Fibroblast of lung (primary cell): Measurements from ENCODE around the gene FOXS1.

Source experiments
- CTCF ChIP-seq, 2 donors: IDR thresholded peaks in 1 of 2; conservative IDR thresholded peaks in 1 of 2; 1 replicate in 1 of 2; 2 replicates in 1 of 2; pipeline ENCODE4 v1.5.1; 2011 to 2012; ENCODE audit warnings: low read length in 2 of 2, control low read depth in 1 of 2, inconsistent platforms in 1 of 2, low read depth in 1 of 2, mild to moderate bottlenecking in 1 of 2
- EZH2 ChIP-seq: IDR thresholded peaks from 2 replicates; pipeline ENCODE4 v1.5.1; 2012; ENCODE audit warnings: low read length, control low read depth, mild to moderate bottlenecking; ENCODE audit errors: missing control alignments

GRCh38 chr20:31824554-31825313 is 20.7 kb downstream of the FOXS1 start:
- TF ChIP-seq CTCF (conservative IDR thresholded peaks at IDR 0.05 in 1 of 2, IDR thresholded peaks at IDR 0.05 in 1 of 2; ENCODE audit: low read depth in 1 of 2, low read length in 2 of 2) (no peak), EZH2 (no peak)
